ENCODE results near the gene PLAU.

DNA sequence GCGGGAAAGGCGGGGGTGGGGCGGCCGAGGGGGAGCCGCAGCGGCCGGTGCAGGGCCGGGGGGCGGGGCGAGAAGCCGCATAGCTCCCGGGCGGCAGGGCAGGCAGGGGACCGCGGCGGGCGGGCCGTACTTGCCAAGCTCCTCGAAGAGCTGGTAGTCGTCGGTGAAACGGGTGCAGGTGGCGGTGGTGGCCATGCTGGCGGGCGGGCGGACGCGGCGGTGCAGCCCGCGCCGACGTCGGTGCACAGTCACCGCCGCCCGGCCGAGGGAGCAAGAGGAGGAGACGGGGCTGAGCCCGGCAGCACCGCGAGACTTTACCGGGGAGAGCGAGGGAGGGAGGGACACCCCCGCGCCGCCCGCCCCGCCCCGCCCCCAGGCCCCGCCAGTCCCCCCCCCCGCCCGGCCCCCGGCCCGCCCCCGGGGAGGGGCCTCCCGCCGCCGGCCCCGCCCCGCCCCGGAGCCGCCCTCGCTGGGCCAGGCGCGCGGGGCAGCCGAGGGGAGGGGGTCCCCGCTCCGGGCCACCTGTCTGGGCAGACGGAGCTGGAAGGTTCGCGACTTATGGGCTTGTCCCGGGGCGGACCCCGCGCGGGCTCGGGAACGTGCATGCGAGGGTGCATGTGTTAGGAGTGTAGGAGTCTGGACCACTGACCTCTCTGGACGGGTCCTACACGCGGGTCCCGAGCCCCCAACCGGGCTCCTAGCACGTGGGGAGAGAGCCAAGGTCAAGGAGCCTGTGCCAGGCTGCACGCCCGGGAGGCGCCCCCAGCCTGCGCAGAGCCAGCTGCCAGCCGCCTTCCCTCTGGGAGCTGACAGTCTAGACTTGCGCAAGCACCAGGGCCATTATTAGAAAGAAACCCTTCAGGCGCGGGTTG, 36.4 kb upstream of the PLAU start, which contains the start of gene CAMK2G:
- TF ChIP-seq, protein P1, sequence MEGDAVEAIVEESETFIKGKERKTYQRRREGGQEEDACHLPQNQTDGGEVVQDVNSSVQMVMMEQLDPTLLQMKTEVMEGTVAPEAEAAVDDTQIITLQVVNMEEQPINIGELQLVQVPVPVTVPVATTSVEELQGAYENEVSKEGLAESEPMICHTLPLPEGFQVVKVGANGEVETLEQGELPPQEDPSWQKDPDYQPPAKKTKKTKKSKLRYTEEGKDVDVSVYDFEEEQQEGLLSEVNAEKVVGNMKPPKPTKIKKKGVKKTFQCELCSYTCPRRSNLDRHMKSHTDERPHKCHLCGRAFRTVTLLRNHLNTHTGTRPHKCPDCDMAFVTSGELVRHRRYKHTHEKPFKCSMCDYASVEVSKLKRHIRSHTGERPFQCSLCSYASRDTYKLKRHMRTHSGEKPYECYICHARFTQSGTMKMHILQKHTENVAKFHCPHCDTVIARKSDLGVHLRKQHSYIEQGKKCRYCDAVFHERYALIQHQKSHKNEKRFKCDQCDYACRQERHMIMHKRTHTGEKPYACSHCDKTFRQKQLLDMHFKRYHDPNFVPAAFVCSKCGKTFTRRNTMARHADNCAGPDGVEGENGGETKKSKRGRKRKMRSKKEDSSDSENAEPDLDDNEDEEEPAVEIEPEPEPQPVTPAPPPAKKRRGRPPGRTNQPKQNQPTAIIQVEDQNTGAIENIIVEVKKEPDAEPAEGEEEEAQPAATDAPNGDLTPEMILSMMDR (conservative IDR thresholded peaks at IDR 0.05; ENCODE audit: low read depth, low read length), result no peak
- TF ChIP-seq EZH2phosphoT487 (IDR thresholded peaks at IDR 0.05; ENCODE audit: borderline replicate concordance, low read length), result no peak
- no peak for TF ChIP-seq EZH2 (IDR thresholded peaks at IDR 0.05; ENCODE audit: low read length, unreplicated experiment)
